Loucy (cell line): ENCODE measurements around the gene TSC2.

Experiments used
- CTCF ChIP-seq: fragments of 200-600 bp; sonication (generic); conservative IDR thresholded peaks from 2 replicates; pipeline ENCODE4 v1.5.1; 2014; ENCODE audit warnings: mild to moderate bottlenecking, antibody characterized with exemption, low read length
- EZH2phosphoT487 ChIP-seq: fragments of 200-600 bp; IDR thresholded peaks from 2 replicates; pipeline ENCODE4 v1.6.1; 2018; ENCODE audit warnings: antibody characterized with exemption, mild to moderate bottlenecking, moderate library complexity, borderline replicate concordance

DNA sequence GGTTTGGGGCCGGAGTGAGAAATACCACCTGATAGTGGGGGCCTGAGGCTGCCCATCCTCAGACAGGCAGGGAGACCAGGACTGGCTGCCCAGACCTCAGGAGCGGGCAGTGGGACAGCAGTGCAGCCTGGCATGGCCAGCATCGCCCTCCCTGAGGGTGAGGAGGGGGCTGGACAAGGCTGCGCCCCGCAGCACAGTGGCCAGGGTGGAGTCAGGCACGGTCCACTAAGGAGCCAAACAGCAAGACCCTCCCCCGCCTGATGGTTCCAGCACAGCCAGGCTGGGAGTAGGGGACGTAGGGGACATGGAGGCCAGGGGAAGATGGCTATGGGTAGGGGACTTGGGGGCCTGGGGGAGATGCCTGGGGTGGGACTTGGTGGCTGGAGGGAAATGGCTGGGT is 41.5 kb upstream of the TSC2 start:
- TF ChIP-seq CTCF: no peak
- TF ChIP-seq EZH2phosphoT487: no peak
